Measurements from ENCODE around the gene RAMP3.

GRCh38 chr7:45184326-45185027 lies 26.9 kb downstream of the RAMP3 start:
- TF ChIP-seq CTCF (IDR thresholded peaks at IDR 0.05), result no peak
- no peak for TF ChIP-seq EP300 (IDR thresholded peaks at IDR 0.05)

All from tibial nerve (tissue), 4 donors.